Mucosa of descending colon (tissue), 3 donors: ENCODE measurements around the gene ETV6. TPM values are rescaled to one million over a fixed set of nuclear protein-coding genes. Genes with fewer than 3 reads are reported as not detected.
"Not testable (repeated sequence)": the region's sequence is repeated elsewhere in the genome, so short reads cannot be mapped to it uniquely, and the experiment has no call there.

ENCODE experiments used
- ATAC-seq: fragments of 200-7000 bp; cut with Tn5 transposase; one replicate; pipeline ENCODE4 v1.9.1; 2020; ENCODE audit warnings: mild to moderate bottlenecking, moderate library complexity
- DNase-seq, 3 donors: peaks; one replicate each; pipeline ENCODE4 v3.0.0-alpha.2; 2020
- H3K36me3 ChIP-seq: fragments of 200-600 bp; one replicate; pipeline ENCODE4 v1.8.0; 2021; ENCODE audit warnings: low read depth, mild to moderate bottlenecking
- H3K4me1 ChIP-seq: fragments of 200-600 bp; one replicate; pipeline ENCODE4 v1.8.0; 2021; ENCODE audit warnings: low read depth, mild to moderate bottlenecking
- H3K4me3 ChIP-seq: fragments of 200-600 bp; one replicate; pipeline ENCODE4 v1.8.0; 2021; ENCODE audit warnings: mild to moderate bottlenecking
- H3K9me3 ChIP-seq: fragments of 200-600 bp; one replicate; pipeline ENCODE4 v1.8.0; 2021; ENCODE audit warnings: mild to moderate bottlenecking
- CTCF ChIP-seq: fragments of 200-600 bp; IDR thresholded peaks from one replicate; pipeline ENCODE4 v1.8.0; 2022; ENCODE audit warnings: antibody characterized with exemption, mild to moderate bottlenecking
- intact Hi-C, 2 donors: fragments of 100-400 bp; cut with DNase I in 1 of 2; cut with micrococcal nuclease in 1 of 2; formaldehyde crosslinking; loops; one replicate each; pipeline versions ENCODE4 v1.11.0 to v1.11.1; 2022; cut with DNase I, micrococcal nuclease
- total RNA-seq, 3 donors: library from RNA; stranded (reverse); fragmentation: NEBNext Ultra II Directional in 2 of 3; extraction: Animal tissue kit (Norgen Biotek cat#: 25700) in 2 of 3; gene quantifications; one replicate each; pipeline versions ENCODE4 v1.2.1 to v1.2.4, GENCODE V29; 2021 to 2023
- donor health status: DM: no; HTN: no; CAD: no; lungs with moderate emphysema.
- donor health status: DM: no; HTN: no; CAD: no.
- donor health status: DM: no; HTN: yes; CAD: no.

The ETV6 gene
- total RNA-seq, 3 donors from 2014 or later: 60.9 to 74.3 (median 72.8) TPM

- Histone ChIP-seq H3K4me1 (no peaks in the 10 kb centered on the region), H3K36me3 (no peaks in the 10 kb centered on the region), H3K9me3 (peaks cover 7% of the 10 kb centered on the region), H3K4me3 (no peak overlapping the region)
- no peak for TF ChIP-seq CTCF
- DNase-seq (no peak), ATAC-seq (no peak)
- intact Hi-C loops: no loop called here
Measured at GRCh38 chr12:11906286-11906935, 256.9 kb downstream of the ETV6 start.

- no peak for ATAC-seq
- H3K4me1 ChIP-seq: no peaks in the 10 kb centered on the region
- TF ChIP-seq CTCF: no peak
- no peak for DNase-seq
- no peaks in the 10 kb centered on the region for H3K36me3 ChIP-seq
- intact Hi-C loops: no loop called here
- peaks cover 7% of the 10 kb centered on the region for H3K9me3 ChIP-seq
- H3K4me3 ChIP-seq: no peak overlapping the region
Measured at GRCh38 chr12:11907625-11908024, 258.2 kb downstream of the ETV6 start.

GRCh38 chr12:11909406-11909805 is 259.9 kb downstream of the ETV6 start:
- peak in 2 of 3 donors; percentile 52 to 64 for DNase-seq
- H3K36me3 ChIP-seq, H3K4me1 ChIP-seq, intact Hi-C loops, H3K4me3 ChIP-seq, H3K9me3 ChIP-seq, ATAC-seq: not testable (repeated sequence)

GRCh38 chr12:11916113-11916512 is 266.6 kb downstream of the ETV6 start:
- no peak overlapping the region for H3K4me3 ChIP-seq
- H3K36me3 ChIP-seq: no peaks in the 10 kb centered on the region
- H3K4me1 ChIP-seq: no peaks in the 10 kb centered on the region
- DNase-seq (no peak), ATAC-seq (no peak)
- H3K9me3 ChIP-seq: no peaks in the 10 kb centered on the region
- intact Hi-C loops: no loop called here
- TF ChIP-seq CTCF: no peak

GRCh38 chr12:11916771-11917170 is 267.3 kb downstream of the ETV6 start:
- Histone ChIP-seq H3K36me3 (no peaks in the 10 kb centered on the region), H3K4me1 (no peaks in the 10 kb centered on the region), H3K9me3 (no peaks in the 10 kb centered on the region), H3K4me3 (no peak overlapping the region)
- TF ChIP-seq CTCF: no peak
- ATAC-seq (no peak), DNase-seq (no peak)
- intact Hi-C loops: no loop called here

- DNase-seq (no peak), ATAC-seq (no peak)
- TF ChIP-seq CTCF: no peak
- Histone ChIP-seq H3K4me1 (no peaks in the 10 kb centered on the region), H3K36me3 (no peaks in the 10 kb centered on the region), H3K9me3 (no peaks in the 10 kb centered on the region), H3K4me3 (no peak overlapping the region)
- intact Hi-C loops: no loop called here
Measured at GRCh38 chr12:11917501-11917900, 268.0 kb downstream of the ETV6 start.
